Esophagus muscularis mucosa (tissue), 4 donors: ENCODE measurements around the gene ECSIT. TPM values are rescaled to one million over a fixed set of nuclear protein-coding genes. Genes with fewer than 3 reads are reported as not detected.
"Not testable (repeated sequence)": the region's sequence is repeated elsewhere in the genome, so short reads cannot be mapped to it uniquely, and the experiment has no call there.

Source experiments
- DNase-seq: peaks from one replicate; pipeline ENCODE4 v3.0.0-alpha.2; 2017; ENCODE audit errors: extremely low spot score
- H3K27ac ChIP-seq, 4 donors: fragments of 200-600 bp; sonication (generic); replicated peaks in 1 of 4; 1 replicate in 3 of 4; 2 replicates in 1 of 4; pipeline ENCODE4 v1.5.1; 2016 to 2019; ENCODE audit warnings: mild to moderate bottlenecking in 1 of 4
- H3K27me3 ChIP-seq, 4 donors: fragments of 200-600 bp; sonication (generic); one replicate each; pipeline versions ENCODE4 v1.5.1 to v1.6.0; 2016 to 2019
- H3K36me3 ChIP-seq, 4 donors: fragments of 200-600 bp; sonication (generic); one replicate each; pipeline ENCODE4 v1.5.1; 2016 to 2019
- H3K4me1 ChIP-seq, 4 donors: fragments of 200-600 bp; sonication (generic); one replicate each; pipeline ENCODE4 v1.5.1; 2016 to 2019
- H3K4me3 ChIP-seq, 4 donors: fragments of 200-600 bp; sonication (generic); 1 replicate in 2 of 4; 2 replicates in 2 of 4; pipeline ENCODE4 v1.5.1; 2016 to 2019; ENCODE audit warnings: mild to moderate bottlenecking in 4 of 4, moderate library complexity in 1 of 4
- H3K9me3 ChIP-seq, 4 donors: fragments of 200-600 bp; sonication (generic); 1 replicate in 3 of 4; 2 replicates in 1 of 4; pipeline ENCODE4 v1.5.1; 2016 to 2019
- CTCF ChIP-seq, 3 experiments: fragments of 200-600 bp in 2 of 3; fragments of 450-650 bp in 1 of 3; sonication (generic) in 2 of 3; IDR thresholded peaks; one replicate each; pipeline ENCODE4 v1.5.1; 2017 to 2019; ENCODE audit warnings: antibody characterized with exemption in 3 of 3, mild to moderate bottlenecking in 2 of 3, moderate library complexity in 1 of 3
- EP300 ChIP-seq: sonication (generic); formaldehyde crosslinking; IDR thresholded peaks from one replicate; pipeline ENCODE4 v1.6.1; 2017; ENCODE audit warnings: antibody characterized with exemption
- POLR2A ChIP-seq: fragments of 450-650 bp; IDR thresholded peaks from one replicate; pipeline ENCODE4 v1.6.1; 2017; ENCODE audit warnings: antibody characterized with exemption, moderate library complexity, mild to moderate bottlenecking, low read depth
- POLR2AphosphoS5 ChIP-seq, 2 donors: sonication (generic); formaldehyde crosslinking; IDR thresholded peaks; one replicate each; pipeline ENCODE4 v1.6.1; 2017; ENCODE audit warnings: antibody characterized with exemption in 2 of 2
- WGBS: methylation state at CpG from one replicate; pipeline ENCODE4 v1.1.5; 2018; 5-methylcytosine and 5-hydroxymethylcytosine counted together
- intact Hi-C: fragments of 100-400 bp; cut with DNase I; formaldehyde crosslinking; loops from one replicate; pipeline ENCODE4 v1.15.1; 2023
- total RNA-seq, 4 donors: library from RNA; depleted of rRNA; stranded (reverse); fragments of >200 nt; gene quantifications; one replicate each; pipeline versions ENCODE4 v1.1.0 to v1.2.1, GENCODE V29; 2016

The ECSIT gene
- total RNA-seq, 4 donors from 2014 or later = 72.7 to 97.5 (median 81.8) TPM

- no peaks in the 10 kb centered on the region for H3K36me3 ChIP-seq
- no peak for DNase-seq
Observed at GRCh38 chr19:11570039-11570462, 41.1 kb upstream of the ECSIT start.

GRCh38 chr19:11566164-11566563, 37.2 kb upstream of the ECSIT start:
- intact Hi-C loops = no loop called here
- TF ChIP-seq CTCF (IDR thresholded peaks at IDR 0.05) (no peak), POLR2A (no peak), EP300 (no peak), POLR2AphosphoS5 (IDR thresholded peaks at IDR 0.05) (no peak)
- Histone ChIP-seq H3K9me3 (no peaks in the 10 kb centered on the region), H3K27ac (no peak overlapping the region), H3K27me3 (no peaks in the 10 kb centered on the region), H3K4me1 (no peaks in the 10 kb centered on the region), H3K4me3 (no peak overlapping the region), H3K36me3 (no peaks in the 10 kb centered on the region)
- WGBS = 87% methylated on average over 2 of the region's 2 CpGs
- no peak for DNase-seq

More at GRCh38 chr19:11570039-11570462, 41.1 kb upstream of the ECSIT start:
- intact Hi-C loops = no loop called here
- no peaks in the 10 kb centered on the region for H3K27me3 ChIP-seq
- H3K4me1 ChIP-seq = no peaks in the 10 kb centered on the region
- TF ChIP-seq CTCF (IDR thresholded peaks at IDR 0.05) (no peak), EP300 (no peak), POLR2AphosphoS5 (IDR thresholded peaks at IDR 0.05) (no peak), POLR2A (no peak)
- H3K27ac ChIP-seq = no peak overlapping the region
- WGBS = 87% methylated on average over 5 of the region's 5 CpGs
- no peaks in the 10 kb centered on the region for H3K9me3 ChIP-seq
- no peak overlapping the region for H3K4me3 ChIP-seq

- DNase-seq, H3K9me3 ChIP-seq, H3K4me1 ChIP-seq, intact Hi-C loops, H3K27me3 ChIP-seq, H3K4me3 ChIP-seq, H3K36me3 ChIP-seq, H3K27ac ChIP-seq: not testable (repeated sequence)
- WGBS = 91% methylated on average over 5 of the region's 5 CpGs
Observed at GRCh38 chr19:11565649-11565980, 36.7 kb upstream of the ECSIT start.

GRCh38 chr19:11564082-11564807, 35.3 kb upstream of the ECSIT start:
- intact Hi-C loops, H3K36me3 ChIP-seq, H3K9me3 ChIP-seq, DNase-seq, H3K4me3 ChIP-seq, H3K27ac ChIP-seq, H3K27me3 ChIP-seq: not testable (repeated sequence)
- WGBS = 87% methylated on average over 6 of the region's 6 CpGs
- peaks cover 11 to 16% (median 13%) of the 10 kb centered on the region in 4 donors for H3K4me1 ChIP-seq

- Histone ChIP-seq H3K4me1 (peaks cover 11 to 17% (median 14%) of the 10 kb centered on the region in 4 donors), H3K36me3 (no peaks in the 10 kb centered on the region), H3K27me3 (no peaks in the 10 kb centered on the region), H3K27ac (no peak overlapping the region), H3K9me3 (no peaks in the 10 kb centered on the region), H3K4me3 (no peak overlapping the region)
- DNase-seq = no peak
- WGBS = 91% methylated on average over 8 of the region's 8 CpGs
- TF ChIP-seq EP300 (no peak), POLR2A (no peak), POLR2AphosphoS5 (IDR thresholded peaks at IDR 0.05) (no peak), CTCF (IDR thresholded peaks at IDR 0.05) (no peak)
- intact Hi-C loops = no loop called here
Observed at GRCh38 chr19:11563532-11563931, 34.6 kb upstream of the ECSIT start.
